Immature natural killer cell (primary cell): ENCODE data around the gene AFMID. TPM values are rescaled to one million over a fixed set of nuclear protein-coding genes. Genes with fewer than 3 reads are reported as not detected.

Experiments used
- DNase-seq, 3 donors: peaks; one replicate each; pipeline ENCODE4 v3.0.0; 2022; ENCODE audit warnings: mixed read lengths in 1 of 3
- H3K27ac Mint-ChIP-seq, 6 donors: one replicate each; pipeline ENCODE4 v1.8.0; 2020; ENCODE audit warnings: mixed read lengths in 6 of 6, mild to moderate bottlenecking in 5 of 6, inconsistent platforms in 4 of 6, moderate library complexity in 3 of 6
- H3K27me3 Mint-ChIP-seq, 3 donors: one replicate each; pipeline ENCODE4 v1.8.0; 2020 to 2021; ENCODE audit warnings: low read depth in 3 of 3, mild to moderate bottlenecking in 3 of 3, mixed read lengths in 3 of 3, moderate library complexity in 3 of 3, inconsistent platforms in 1 of 3
- H3K36me3 Mint-ChIP-seq, 3 donors: one replicate each; pipeline ENCODE4 v1.8.0; 2020; ENCODE audit warnings: mixed read lengths in 3 of 3, inconsistent platforms in 2 of 3, mild to moderate bottlenecking in 2 of 3
- H3K4me1 Mint-ChIP-seq, 2 donors: one replicate each; pipeline ENCODE4 v1.8.0; 2020; ENCODE audit warnings: inconsistent platforms in 2 of 2, mild to moderate bottlenecking in 2 of 2, mixed read lengths in 2 of 2, moderate library complexity in 1 of 2
- H3K4me3 Mint-ChIP-seq, 5 donors: one replicate each; pipeline ENCODE4 v1.8.0; 2020; ENCODE audit warnings: mild to moderate bottlenecking in 5 of 5, mixed read lengths in 5 of 5, inconsistent platforms in 3 of 5, moderate library complexity in 3 of 5
- H3K9me3 Mint-ChIP-seq, 6 donors: one replicate each; pipeline ENCODE4 v1.8.0; 2020; ENCODE audit warnings: mild to moderate bottlenecking in 6 of 6, mixed read lengths in 6 of 6, inconsistent platforms in 4 of 6, moderate library complexity in 3 of 6
- polyA plus RNA-seq, 3 donors: library from polyadenylated mRNA; unstranded; fragments of 300-500 nt; fragmentation: Illumina TruSeq; gene quantifications; one replicate each; pipeline ENCODE4 v1.2.3, GENCODE V29; 2021

AFMID gene
- polyA plus RNA-seq, 3 donors from 2014 or later, result 1.0 to 3.2 (median 1.2) TPM

- H3K36me3 Mint-ChIP-seq, result no peaks in the 10 kb centered on the region
- no peaks in the 10 kb centered on the region for H3K9me3 Mint-ChIP-seq
- H3K27ac Mint-ChIP-seq, result peak overlapping the region; percentile 48 to 92 (median 88)
- peak overlapping the region; percentile 58 to 84 (median 74) for H3K4me3 Mint-ChIP-seq
- H3K27me3 Mint-ChIP-seq, result peaks cover 0 to 5% (median 3%) of the 10 kb centered on the region in 3 donors
- peaks cover 22 to 25% of the 10 kb centered on the region in 2 donors for H3K4me1 Mint-ChIP-seq
- DNase-seq, result peak; percentile 52 to 60 (median 57)
Measured at GRCh38 chr17:78180083-78180482, 7.1 kb upstream of the AFMID start.

DNA sequence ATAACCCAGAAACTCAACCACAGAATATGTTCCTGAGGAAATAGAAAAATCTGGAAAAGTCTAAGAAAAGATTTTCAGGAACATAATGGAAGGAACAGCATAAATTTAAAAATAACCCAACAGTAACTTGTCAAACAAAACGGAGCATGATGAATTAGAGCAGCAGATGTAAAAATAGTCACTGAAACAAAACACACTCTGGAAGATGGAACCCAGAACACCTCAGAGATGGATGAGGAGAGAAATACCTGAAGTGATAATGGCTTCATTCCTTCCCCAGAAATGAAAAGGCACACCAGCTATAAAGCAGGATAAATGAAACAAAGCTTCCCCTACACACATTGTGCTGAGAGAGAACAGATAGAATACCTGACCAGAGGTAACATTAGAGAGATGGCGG, 6.7 kb upstream of the AFMID start:
- H3K9me3 Mint-ChIP-seq, result no peaks in the 10 kb centered on the region
- H3K36me3 Mint-ChIP-seq, result no peaks in the 10 kb centered on the region
- DNase-seq, result no peak
- peaks cover 22 to 25% of the 10 kb centered on the region in 2 donors for H3K4me1 Mint-ChIP-seq
- peak overlapping the region; percentile 48 to 92 (median 88) for H3K27ac Mint-ChIP-seq
- H3K4me3 Mint-ChIP-seq, result peak overlapping the region; percentile 58 to 84 (median 74)
- H3K27me3 Mint-ChIP-seq, result peaks cover 0 to 6% (median under 1%) of the 10 kb centered on the region in 3 donors

- peaks cover 28 to 33% of the 10 kb centered on the region in 2 donors for H3K4me1 Mint-ChIP-seq
- peak overlapping the region in 1 of 6 donors; percentile 14 for H3K27ac Mint-ChIP-seq
- no peak for DNase-seq
Measured at GRCh38 chr17:78182504-78182903, 4.7 kb upstream of the AFMID start.

DNA sequence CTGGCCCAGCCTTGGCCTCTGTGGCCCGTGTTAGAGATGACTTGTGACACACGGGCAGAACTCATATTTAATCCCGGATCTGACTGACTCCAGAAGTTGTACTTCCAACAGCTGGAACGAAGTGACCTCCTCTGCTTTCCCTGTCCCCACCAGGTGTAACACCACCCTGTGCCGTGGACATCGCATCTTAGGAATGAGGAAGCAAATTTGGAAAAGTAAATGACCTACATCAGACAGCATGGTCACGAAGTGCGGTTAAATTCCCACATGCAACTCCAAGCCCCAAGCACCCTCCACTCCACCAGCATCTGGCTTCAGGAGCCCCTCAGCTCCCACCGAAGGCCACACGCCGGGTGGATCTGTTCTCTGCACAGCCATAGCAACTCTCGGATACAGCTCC, 3.2 kb upstream of the AFMID start:
- no peak overlapping the region for H3K4me3 Mint-ChIP-seq
- no peaks in the 10 kb centered on the region for H3K9me3 Mint-ChIP-seq
- no peak for DNase-seq
- H3K27ac Mint-ChIP-seq, result no peak overlapping the region
- H3K27me3 Mint-ChIP-seq, result peaks cover 0 to 6% (median 0%) of the 10 kb centered on the region in 3 donors
- no peaks in the 10 kb centered on the region for H3K36me3 Mint-ChIP-seq
- H3K4me1 Mint-ChIP-seq, result peaks cover 29% of the 10 kb centered on the region in 2 donors

More at GRCh38 chr17:78182504-78182903, 4.7 kb upstream of the AFMID start:
- Mint-ChIP-seq H3K9me3 (no peaks in the 10 kb centered on the region), H3K36me3 (no peaks in the 10 kb centered on the region), H3K27me3 (peaks cover 0 to 6% (median 0%) of the 10 kb centered on the region in 3 donors), H3K4me3 (no peak overlapping the region)

GRCh38 chr17:78184351-78184750, 2.8 kb upstream of the AFMID start:
- H3K27ac Mint-ChIP-seq, result peak overlapping the region in 1 of 6 donors; percentile 19
- peaks cover 25 to 26% of the 10 kb centered on the region in 2 donors for H3K4me1 Mint-ChIP-seq
- no peak for DNase-seq
- peaks cover 0 to 6% (median 0%) of the 10 kb centered on the region in 3 donors for H3K27me3 Mint-ChIP-seq
- no peaks in the 10 kb centered on the region for H3K36me3 Mint-ChIP-seq
- H3K9me3 Mint-ChIP-seq, result no peaks in the 10 kb centered on the region
- no peak overlapping the region for H3K4me3 Mint-ChIP-seq

GRCh38 chr17:78184868-78185267, 2.3 kb upstream of the AFMID start:
- no peaks in the 10 kb centered on the region for H3K9me3 Mint-ChIP-seq
- H3K4me1 Mint-ChIP-seq, result peaks cover 21 to 22% of the 10 kb centered on the region in 2 donors
- H3K4me3 Mint-ChIP-seq, result peak overlapping the region in 3 of 5 donors; percentile 21 to 44 (median 30)
- peak overlapping the region in 1 of 6 donors; percentile 16 for H3K27ac Mint-ChIP-seq
- no peak for DNase-seq
- no peaks in the 10 kb centered on the region for H3K36me3 Mint-ChIP-seq
- peaks cover 0 to 6% (median 0%) of the 10 kb centered on the region in 3 donors for H3K27me3 Mint-ChIP-seq

GRCh38 chr17:78185981-78186691, 1.0 kb upstream of the AFMID start:
- Mint-ChIP-seq H3K27me3 (peaks cover 0 to 6% (median 0%) of the 10 kb centered on the region in 3 donors), H3K4me1 (peaks cover 11 to 14% of the 10 kb centered on the region in 2 donors), H3K27ac (peak overlapping the region in 1 of 6 donors; percentile 12), H3K9me3 (no peaks in the 10 kb centered on the region), H3K36me3 (no peaks in the 10 kb centered on the region), H3K4me3 (peak overlapping the region; percentile 53 to 80 (median 61))
- no peak for DNase-seq

DNA sequence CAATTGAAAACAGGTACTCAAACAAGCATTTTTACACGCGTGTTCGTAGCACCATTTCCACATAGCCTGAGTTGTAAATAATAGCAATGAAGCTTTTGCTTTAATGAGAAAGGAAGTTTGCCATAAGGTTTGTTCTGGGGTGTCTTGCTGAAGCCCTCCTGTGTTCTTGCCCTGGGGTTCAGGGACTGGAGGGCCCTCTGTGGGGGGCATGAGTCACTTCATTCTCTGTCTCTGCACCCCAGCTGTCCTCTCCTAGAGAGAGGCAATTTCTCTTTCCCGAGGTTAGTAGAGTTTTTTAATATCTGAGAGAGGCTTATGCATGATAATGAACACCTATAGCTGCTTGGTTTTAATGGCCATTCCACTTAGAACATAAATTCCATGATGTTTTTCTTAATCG, 9.6 kb downstream of the AFMID start:
- peaks cover 0 to 5% (median 0%) of the 10 kb centered on the region in 3 donors for H3K27me3 Mint-ChIP-seq
- no peak overlapping the region for H3K4me3 Mint-ChIP-seq
- no peak for DNase-seq
- no peaks in the 10 kb centered on the region for H3K9me3 Mint-ChIP-seq
- H3K4me1 Mint-ChIP-seq, result peaks cover 0 to 4% of the 10 kb centered on the region in 2 donors
- no peaks in the 10 kb centered on the region for H3K36me3 Mint-ChIP-seq
- H3K27ac Mint-ChIP-seq, result no peak overlapping the region

GRCh38 chr17:78197147-78197832, 10.1 kb downstream of the AFMID start:
- Mint-ChIP-seq H3K27ac (no peak overlapping the region), H3K27me3 (peaks cover 0 to 5% (median 0%) of the 10 kb centered on the region in 3 donors), H3K9me3 (no peaks in the 10 kb centered on the region)

GRCh38 chr17:78200451-78200850, 13.3 kb downstream of the AFMID start:
- Mint-ChIP-seq H3K36me3 (no peaks in the 10 kb centered on the region), H3K4me3 (no peak overlapping the region), H3K27me3 (peaks cover 0 to 4% (median 0%) of the 10 kb centered on the region in 3 donors), H3K9me3 (no peaks in the 10 kb centered on the region), H3K27ac (peak overlapping the region in 1 of 6 donors; percentile 62), H3K4me1 (peaks cover 0 to 4% of the 10 kb centered on the region in 2 donors)
- DNase-seq, result no peak

More at GRCh38 chr17:78197147-78197832, 10.1 kb downstream of the AFMID start:
- H3K36me3 Mint-ChIP-seq, result no peaks in the 10 kb centered on the region
- no peak for DNase-seq
- H3K4me1 Mint-ChIP-seq, result peaks cover 0 to 4% of the 10 kb centered on the region in 2 donors
- H3K4me3 Mint-ChIP-seq, result no peak overlapping the region

- H3K4me3 Mint-ChIP-seq, result no peak overlapping the region
- DNase-seq, result no peak
Measured at GRCh38 chr17:78202666-78203065, 15.5 kb downstream of the AFMID start.

GRCh38 chr17:78204387-78205123, 17.4 kb downstream of the AFMID start:
- H3K27ac Mint-ChIP-seq, result no peak overlapping the region

More at GRCh38 chr17:78202666-78203065, 15.5 kb downstream of the AFMID start:
- Mint-ChIP-seq H3K4me1 (peaks cover 0 to 4% of the 10 kb centered on the region in 2 donors), H3K27ac (no peak overlapping the region), H3K36me3 (no peaks in the 10 kb centered on the region), H3K9me3 (no peaks in the 10 kb centered on the region), H3K27me3 (peaks cover 0 to 2% (median 0%) of the 10 kb centered on the region in 3 donors)

GRCh38 chr17:78205124-78205775, 18.1 kb downstream of the AFMID start:
- no peak overlapping the region for H3K4me3 Mint-ChIP-seq
- peaks cover 0 to 2% (median 0%) of the 10 kb centered on the region in 3 donors for H3K27me3 Mint-ChIP-seq
- H3K27ac Mint-ChIP-seq, result no peak overlapping the region
- no peak for DNase-seq
- H3K4me1 Mint-ChIP-seq, result no peaks in the 10 kb centered on the region
- no peaks in the 10 kb centered on the region for H3K9me3 Mint-ChIP-seq
- H3K36me3 Mint-ChIP-seq, result no peaks in the 10 kb centered on the region

More at GRCh38 chr17:78204387-78205123, 17.4 kb downstream of the AFMID start:
- Mint-ChIP-seq H3K9me3 (no peaks in the 10 kb centered on the region), H3K4me3 (no peak overlapping the region), H3K36me3 (no peaks in the 10 kb centered on the region), H3K27me3 (peaks cover 0 to 2% (median 0%) of the 10 kb centered on the region in 3 donors), H3K4me1 (no peaks in the 10 kb centered on the region)
- DNase-seq, result no peak
